Measurements from ENCODE around the gene PDZD8. TPM values are rescaled to one million over a fixed set of nuclear protein-coding genes. Genes with fewer than 3 reads are reported as not detected.

Gene PDZD8
- total RNA-seq, 1 donor from 2014 or later: 20.1 TPM

DNA sequence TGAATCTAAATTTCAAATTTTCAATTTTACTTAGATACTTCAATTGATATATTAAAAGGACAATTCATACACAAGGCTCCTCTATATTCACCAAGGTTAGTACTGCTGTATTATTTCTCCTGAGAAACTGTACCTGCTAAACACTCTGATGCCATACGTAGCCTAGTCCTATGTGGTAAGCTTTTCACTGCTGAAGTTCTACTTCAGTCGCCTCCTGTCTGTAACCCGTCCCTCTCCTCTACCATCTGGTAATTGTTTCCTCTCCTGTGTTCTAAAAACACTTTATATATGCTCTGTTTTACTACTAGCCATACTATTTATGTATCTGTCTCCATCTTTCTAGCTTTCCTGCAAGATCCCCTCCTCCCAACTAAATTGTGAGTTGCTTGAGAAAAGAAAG is 20.2 kb downstream of the PDZD8 start:
- Histone ChIP-seq H3K9me3 (ENCODE audit: low read depth) (no peaks in the 10 kb centered on the region), H3K79me2 (ENCODE audit: low read depth) (peaks cover 88% of the 10 kb centered on the region), H3K27ac (no peak overlapping the region), H3K36me3 (no peaks in the 10 kb centered on the region), H4K20me1 (ENCODE audit: low read depth) (peaks cover 22% of the 10 kb centered on the region), H3K4me3 (no peak overlapping the region), H3K4me1 (peaks cover 16% of the 10 kb centered on the region), H2AFZ (replicated peaks) (no peak overlapping the region), H3K4me2 (no peak overlapping the region), H3F3A (ENCODE audit: low read depth) (peaks cover 7% of the 10 kb centered on the region), H3K27me3 (no peaks in the 10 kb centered on the region), H3K9ac (no peak overlapping the region)
- no peak overlapping the region for H3K4me3 Mint-ChIP-seq
- H3K4me1 Mint-ChIP-seq: peaks cover 17% of the 10 kb centered on the region
- DNase-seq (ENCODE audit: low spot score): no peak
- no peak overlapping the region for H3K27ac Mint-ChIP-seq
- no peak for TF ChIP-seq EZH2phosphoT487 (IDR thresholded peaks at IDR 0.05)
- TF ChIP-seq, protein P1, sequence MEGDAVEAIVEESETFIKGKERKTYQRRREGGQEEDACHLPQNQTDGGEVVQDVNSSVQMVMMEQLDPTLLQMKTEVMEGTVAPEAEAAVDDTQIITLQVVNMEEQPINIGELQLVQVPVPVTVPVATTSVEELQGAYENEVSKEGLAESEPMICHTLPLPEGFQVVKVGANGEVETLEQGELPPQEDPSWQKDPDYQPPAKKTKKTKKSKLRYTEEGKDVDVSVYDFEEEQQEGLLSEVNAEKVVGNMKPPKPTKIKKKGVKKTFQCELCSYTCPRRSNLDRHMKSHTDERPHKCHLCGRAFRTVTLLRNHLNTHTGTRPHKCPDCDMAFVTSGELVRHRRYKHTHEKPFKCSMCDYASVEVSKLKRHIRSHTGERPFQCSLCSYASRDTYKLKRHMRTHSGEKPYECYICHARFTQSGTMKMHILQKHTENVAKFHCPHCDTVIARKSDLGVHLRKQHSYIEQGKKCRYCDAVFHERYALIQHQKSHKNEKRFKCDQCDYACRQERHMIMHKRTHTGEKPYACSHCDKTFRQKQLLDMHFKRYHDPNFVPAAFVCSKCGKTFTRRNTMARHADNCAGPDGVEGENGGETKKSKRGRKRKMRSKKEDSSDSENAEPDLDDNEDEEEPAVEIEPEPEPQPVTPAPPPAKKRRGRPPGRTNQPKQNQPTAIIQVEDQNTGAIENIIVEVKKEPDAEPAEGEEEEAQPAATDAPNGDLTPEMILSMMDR (IDR thresholded peaks at IDR 0.05): no peak
- TF ChIP-seq EZH2 (IDR thresholded peaks at IDR 0.05): no peak
- no peaks in the 10 kb centered on the region for H3K9me3 Mint-ChIP-seq
- peaks cover 6% of the 10 kb centered on the region for H3K36me3 Mint-ChIP-seq
- no peaks in the 10 kb centered on the region for H3K27me3 Mint-ChIP-seq (ENCODE audit: insufficient read depth, low read depth)

DNA sequence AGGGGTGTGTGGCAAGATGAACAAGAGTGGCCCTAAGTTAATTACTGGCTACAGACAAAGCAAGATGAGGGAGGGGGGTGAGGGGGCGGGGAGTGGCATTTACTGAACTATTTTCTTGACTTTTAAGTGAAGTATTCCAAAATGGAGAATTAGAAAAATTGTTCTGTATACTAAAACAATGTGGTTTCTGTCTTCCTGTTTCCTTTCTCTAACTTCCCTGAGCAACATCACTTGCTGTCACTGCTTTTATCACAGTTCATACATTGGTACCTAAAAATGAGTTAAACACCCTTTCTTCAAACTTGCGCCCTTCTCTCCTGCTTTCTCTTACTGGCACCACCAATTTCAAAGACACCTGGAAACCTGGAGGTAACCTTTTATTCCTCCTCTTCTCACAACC is 21.6 kb downstream of the PDZD8 start:
- DNase-seq (ENCODE audit: low spot score): no peak
- no peak overlapping the region for H3K27ac ChIP-seq
- H3K27ac Mint-ChIP-seq: no peak overlapping the region
- H3K9me3 Mint-ChIP-seq: no peaks in the 10 kb centered on the region
- no peaks in the 10 kb centered on the region for H3K36me3 ChIP-seq
- H3K36me3 Mint-ChIP-seq: peaks cover 5% of the 10 kb centered on the region
- H3K4me3 ChIP-seq: no peak overlapping the region
- peaks cover 19% of the 10 kb centered on the region for H4K20me1 ChIP-seq (ENCODE audit: low read depth)
- peaks cover 91% of the 10 kb centered on the region for H3K79me2 ChIP-seq (ENCODE audit: low read depth)
- no peak overlapping the region for H3K9ac ChIP-seq
- no peaks in the 10 kb centered on the region for H3K9me3 ChIP-seq (ENCODE audit: low read depth)
- H2AFZ ChIP-seq (replicated peaks): no peak overlapping the region
- TF ChIP-seq, protein P1 (IDR thresholded peaks at IDR 0.05): no peak
- TF ChIP-seq EZH2phosphoT487 (IDR thresholded peaks at IDR 0.05) (no peak), EZH2 (IDR thresholded peaks at IDR 0.05) (no peak)
- peaks cover 7% of the 10 kb centered on the region for H3F3A ChIP-seq (ENCODE audit: low read depth)
- no peak overlapping the region for H3K4me2 ChIP-seq
- peaks cover 17% of the 10 kb centered on the region for H3K4me1 Mint-ChIP-seq
- no peaks in the 10 kb centered on the region for H3K27me3 Mint-ChIP-seq (ENCODE audit: insufficient read depth, low read depth)
- no peaks in the 10 kb centered on the region for H3K27me3 ChIP-seq
- no peak overlapping the region for H3K4me3 Mint-ChIP-seq
- H3K4me1 ChIP-seq: peaks cover 16% of the 10 kb centered on the region

DNA sequence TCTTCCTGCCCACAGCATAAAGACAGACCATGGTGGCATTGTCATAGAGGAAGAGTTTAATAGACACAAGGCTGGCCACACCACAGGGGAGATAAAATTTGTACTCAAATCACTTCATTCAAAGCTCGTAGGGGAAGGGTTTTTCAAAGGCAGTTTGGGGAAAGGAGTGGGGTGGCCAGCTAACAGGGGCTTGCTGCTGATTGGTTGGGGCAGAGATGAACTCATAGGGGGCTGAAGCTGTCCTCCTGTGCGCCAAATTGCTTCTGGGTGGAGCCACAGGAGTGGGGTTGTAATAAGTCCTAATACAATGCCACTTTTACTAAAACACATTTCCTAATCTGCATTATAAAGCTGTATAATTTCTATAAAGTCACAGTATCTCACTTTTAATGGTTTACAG is 22.5 kb downstream of the PDZD8 start:
- Histone ChIP-seq H3K9me3 (ENCODE audit: low read depth) (no peaks in the 10 kb centered on the region), H3F3A (ENCODE audit: low read depth) (peaks cover 7% of the 10 kb centered on the region), H3K4me2 (no peak overlapping the region), H3K36me3 (no peaks in the 10 kb centered on the region), H3K79me2 (ENCODE audit: low read depth) (peaks cover 94% of the 10 kb centered on the region), H3K4me1 (peaks cover 16% of the 10 kb centered on the region), H3K4me3 (no peak overlapping the region), H2AFZ (replicated peaks) (no peak overlapping the region), H4K20me1 (ENCODE audit: low read depth) (peaks cover 23% of the 10 kb centered on the region), H3K27me3 (no peaks in the 10 kb centered on the region), H3K9ac (no peak overlapping the region), H3K27ac (no peak overlapping the region)
- H3K27ac Mint-ChIP-seq: no peak overlapping the region
- DNase-seq (ENCODE audit: low spot score): no peak
- no peak overlapping the region for H3K4me3 Mint-ChIP-seq
- TF ChIP-seq EZH2phosphoT487 (IDR thresholded peaks at IDR 0.05): no peak
- TF ChIP-seq EZH2 (IDR thresholded peaks at IDR 0.05): no peak
- TF ChIP-seq, protein P1 (IDR thresholded peaks at IDR 0.05): no peak
- H3K9me3 Mint-ChIP-seq: no peaks in the 10 kb centered on the region
- peaks cover 17% of the 10 kb centered on the region for H3K4me1 Mint-ChIP-seq
- peaks cover 5% of the 10 kb centered on the region for H3K36me3 Mint-ChIP-seq
- no peaks in the 10 kb centered on the region for H3K27me3 Mint-ChIP-seq (ENCODE audit: insufficient read depth, low read depth)
